Neural progenitor cell (in vitro differentiated cells): Measurements from ENCODE around the gene TMEM242.
"Not testable (repeated sequence)": the region's sequence is repeated elsewhere in the genome, so short reads cannot be mapped to it uniquely, and the experiment has no call there.

Source experiments
- CTCF ChIP-seq: fragments of 200-600 bp; sonication (generic); IDR thresholded peaks from 2 replicates; pipeline ENCODE4 v1.5.1; 2017; ENCODE audit warnings: antibody characterized with exemption, mild to moderate bottlenecking
- EZH2 ChIP-seq: fragments of 200-600 bp; sonication (generic); IDR thresholded peaks from 2 replicates; pipeline ENCODE4 v1.6.1; 2017; ENCODE audit warnings: antibody characterized with exemption, mild to moderate bottlenecking, moderate library complexity

- TF ChIP-seq CTCF, EZH2: not testable (repeated sequence)
Measured at GRCh38 chr6:157310693-157311092, 12.6 kb downstream of the TMEM242 start.
